ENCODE measurements around the gene FKBP2.

FKBP2 gene

DNA sequence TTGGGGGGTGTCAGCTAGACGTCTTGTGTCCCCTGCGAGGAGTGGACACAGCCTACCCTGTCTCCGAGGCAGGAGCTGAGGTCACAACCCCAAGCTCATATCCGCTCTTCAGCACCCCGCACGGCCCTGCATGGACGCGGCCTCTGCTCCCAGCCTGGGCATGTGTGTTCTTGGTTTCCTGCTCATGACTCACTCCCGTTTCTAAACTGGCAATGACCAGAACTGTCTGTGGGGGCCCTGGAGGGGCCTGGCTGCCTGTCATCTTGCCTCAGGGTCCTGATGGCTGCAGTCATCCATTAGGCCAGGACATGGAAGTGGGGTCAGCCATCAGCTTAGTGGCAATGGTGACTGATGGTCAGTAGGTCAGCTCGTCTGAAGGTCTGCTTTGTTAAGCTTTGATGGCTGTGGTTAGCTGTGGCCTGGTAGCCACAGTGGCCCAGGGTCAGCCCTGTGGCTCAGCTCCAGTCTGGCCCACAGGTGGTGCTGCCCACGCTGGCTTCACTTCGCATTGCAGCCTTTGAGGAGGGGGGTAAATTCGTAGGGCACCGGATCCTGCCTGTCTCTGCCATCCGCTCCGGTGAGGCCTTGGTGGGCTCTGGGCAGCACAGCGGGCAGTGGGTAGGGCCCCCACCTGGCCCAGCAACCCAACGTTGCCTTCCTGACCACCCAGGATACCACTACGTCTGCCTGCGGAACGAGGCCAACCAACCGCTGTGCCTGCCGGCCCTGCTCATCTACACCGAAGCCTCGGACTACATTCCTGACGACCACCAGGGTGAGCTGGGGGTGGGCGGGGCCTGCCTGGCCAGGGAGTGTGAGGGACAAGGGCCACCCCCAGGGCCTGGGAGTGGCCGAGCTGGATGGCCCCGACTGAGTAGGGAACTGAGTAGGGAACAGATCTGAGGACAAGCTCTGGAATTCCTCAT is 22.4 kb downstream of the FKBP2 start:
- DNase-seq (ENCODE audit: low read depth, low spot score) = no peak

DNA sequence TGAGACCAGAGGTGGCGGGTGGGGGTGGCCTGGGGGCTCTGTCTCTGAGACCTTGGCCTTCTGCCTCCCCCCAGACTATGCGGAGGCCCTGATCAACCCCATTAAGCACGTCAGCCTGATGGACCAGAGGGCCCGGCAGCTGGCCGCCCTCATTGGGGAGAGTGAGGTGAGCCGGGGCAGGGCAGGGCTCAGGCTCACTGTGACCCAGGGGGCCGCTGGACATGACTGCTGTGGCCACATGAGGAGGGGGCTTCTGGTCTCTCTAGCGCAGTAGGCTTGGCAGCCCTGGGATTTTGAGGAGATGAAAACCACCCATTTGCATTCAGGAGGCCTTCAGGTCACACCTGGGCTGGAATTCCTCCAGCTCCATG is 23.0 kb downstream of the FKBP2 start:
- DNase-seq (ENCODE audit: low read depth, low spot score) = no peak

DNA sequence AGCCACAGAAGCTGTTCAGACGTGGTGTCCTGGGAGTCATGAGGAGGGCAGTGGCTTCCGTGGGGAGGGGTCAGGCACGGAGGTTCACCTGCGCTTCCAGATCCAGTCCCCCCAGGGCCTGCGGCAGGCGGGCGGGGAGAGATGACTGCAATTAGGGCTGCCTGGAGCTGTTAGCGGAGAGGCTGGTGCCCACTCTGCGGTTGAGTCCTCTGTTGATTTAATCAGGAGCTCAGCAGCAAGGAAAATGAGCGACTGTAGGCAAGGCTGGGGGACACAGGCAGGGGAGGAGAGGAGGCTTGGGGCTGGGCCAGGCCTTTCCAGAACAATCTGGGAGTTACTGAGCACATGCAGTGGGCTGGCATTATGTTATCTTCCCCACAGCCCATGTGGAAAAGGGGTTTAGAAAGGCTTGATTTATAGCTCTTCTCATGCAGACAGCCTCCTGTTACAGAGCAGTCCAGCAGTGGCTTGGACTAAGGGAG is 23.5 kb downstream of the FKBP2 start:
- no peak for DNase-seq (ENCODE audit: low read depth, low spot score)

DNA sequence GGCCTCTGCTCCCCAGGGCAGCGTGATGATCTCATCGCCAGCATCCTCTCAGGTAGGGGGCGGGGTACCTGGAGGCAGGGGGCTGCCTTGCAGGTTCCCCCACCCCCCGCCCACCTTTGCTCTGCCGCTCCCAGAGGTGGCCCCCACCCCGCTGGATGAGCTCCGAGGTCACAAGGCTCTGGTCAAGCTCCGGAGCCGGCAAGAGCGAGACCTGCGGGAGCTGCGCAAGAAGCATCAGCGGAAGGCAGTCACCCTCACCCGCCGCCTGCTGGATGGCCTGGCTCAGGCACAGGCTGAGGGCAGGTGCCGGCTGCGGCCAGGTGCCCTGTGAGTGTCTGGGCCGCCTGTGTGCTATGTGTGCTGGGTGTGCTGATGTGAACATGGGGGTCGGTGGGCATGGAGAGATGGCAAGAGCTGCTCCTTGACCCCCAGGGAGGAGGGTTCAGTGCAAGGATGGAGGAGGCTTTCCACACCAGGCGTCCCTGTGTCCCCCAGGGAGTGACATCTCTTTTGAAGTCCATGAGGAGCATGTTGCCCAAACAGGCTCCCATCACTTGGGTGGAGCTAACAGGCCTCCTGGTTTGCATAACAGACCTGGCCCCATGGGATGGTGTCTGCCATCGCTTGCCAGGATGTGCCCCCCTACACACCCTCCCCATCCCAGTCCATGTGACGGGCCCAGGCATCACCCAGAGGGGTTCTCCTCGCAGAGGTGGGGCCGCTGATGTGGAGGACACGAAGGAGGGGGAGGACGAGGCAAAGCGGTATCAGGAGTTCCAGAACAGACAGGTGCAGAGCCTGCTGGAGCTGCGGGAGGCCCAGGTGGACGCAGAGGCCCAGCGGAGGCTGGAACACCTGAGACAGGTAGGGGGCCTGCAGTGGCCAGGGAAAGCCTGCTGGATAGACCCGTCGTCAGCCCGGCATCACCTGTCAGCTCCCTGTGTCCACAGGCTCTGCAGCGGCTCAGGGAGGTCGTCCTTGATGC is 24.6 kb downstream of the FKBP2 start:
- DNase-seq (ENCODE audit: low read depth, low spot score) = no peak

DNA sequence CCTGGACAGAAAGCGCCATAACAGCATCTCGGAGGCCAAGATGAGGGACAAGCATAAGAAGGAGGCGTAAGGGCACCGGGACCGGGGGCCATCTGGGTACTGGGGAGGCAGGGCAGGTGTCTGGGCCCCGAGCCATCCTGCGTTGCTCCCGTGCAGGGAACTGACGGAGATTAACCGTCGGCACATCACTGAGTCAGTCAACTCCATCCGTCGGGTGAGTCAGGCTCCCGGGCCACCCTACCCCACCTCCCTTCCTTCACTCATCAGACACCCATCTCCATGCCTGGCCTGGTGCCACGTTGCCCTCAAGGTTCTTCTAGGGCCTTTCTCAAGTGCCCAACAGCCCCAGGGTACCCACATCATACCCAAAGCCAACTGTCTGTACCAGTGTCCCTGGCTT is 25.4 kb downstream of the FKBP2 start:
- no peak for DNase-seq (ENCODE audit: low read depth, low spot score)

DNA sequence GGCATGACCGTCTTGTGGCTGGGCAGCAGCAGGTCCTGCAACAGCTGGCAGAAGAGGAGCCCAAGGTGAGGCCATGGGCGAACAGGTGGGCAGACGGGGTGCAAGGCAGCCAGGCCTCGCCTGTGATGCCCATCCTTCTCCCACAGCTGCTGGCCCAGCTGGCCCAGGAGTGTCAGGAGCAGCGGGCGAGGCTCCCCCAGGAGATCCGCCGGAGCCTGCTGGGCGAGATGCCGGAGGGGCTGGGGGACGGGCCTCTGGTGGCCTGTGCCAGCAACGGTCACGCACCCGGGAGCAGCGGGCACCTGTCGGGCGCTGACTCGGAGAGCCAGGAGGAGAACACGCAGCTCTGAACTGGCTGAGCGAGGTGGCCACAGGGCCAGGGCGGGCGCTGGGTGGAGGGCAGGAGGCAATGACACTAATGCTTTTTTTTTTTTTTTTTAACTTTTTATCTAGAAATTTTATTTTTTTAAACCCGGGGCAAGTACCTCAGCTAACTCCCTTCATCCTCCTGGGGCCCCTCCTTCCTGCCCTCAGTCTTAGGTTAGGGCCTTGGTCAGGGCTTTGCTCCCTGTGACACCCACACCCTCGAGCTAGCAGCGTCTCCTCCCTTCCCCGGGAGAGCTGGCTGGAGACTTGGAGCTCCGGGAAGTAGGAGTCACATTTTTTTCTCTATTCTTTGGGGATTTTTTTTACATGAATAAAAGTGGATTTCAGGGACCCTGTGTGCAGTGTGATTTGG is 26.5 kb downstream of the FKBP2 start:
- no peak for DNase-seq (ENCODE audit: low read depth, low spot score)

DNA sequence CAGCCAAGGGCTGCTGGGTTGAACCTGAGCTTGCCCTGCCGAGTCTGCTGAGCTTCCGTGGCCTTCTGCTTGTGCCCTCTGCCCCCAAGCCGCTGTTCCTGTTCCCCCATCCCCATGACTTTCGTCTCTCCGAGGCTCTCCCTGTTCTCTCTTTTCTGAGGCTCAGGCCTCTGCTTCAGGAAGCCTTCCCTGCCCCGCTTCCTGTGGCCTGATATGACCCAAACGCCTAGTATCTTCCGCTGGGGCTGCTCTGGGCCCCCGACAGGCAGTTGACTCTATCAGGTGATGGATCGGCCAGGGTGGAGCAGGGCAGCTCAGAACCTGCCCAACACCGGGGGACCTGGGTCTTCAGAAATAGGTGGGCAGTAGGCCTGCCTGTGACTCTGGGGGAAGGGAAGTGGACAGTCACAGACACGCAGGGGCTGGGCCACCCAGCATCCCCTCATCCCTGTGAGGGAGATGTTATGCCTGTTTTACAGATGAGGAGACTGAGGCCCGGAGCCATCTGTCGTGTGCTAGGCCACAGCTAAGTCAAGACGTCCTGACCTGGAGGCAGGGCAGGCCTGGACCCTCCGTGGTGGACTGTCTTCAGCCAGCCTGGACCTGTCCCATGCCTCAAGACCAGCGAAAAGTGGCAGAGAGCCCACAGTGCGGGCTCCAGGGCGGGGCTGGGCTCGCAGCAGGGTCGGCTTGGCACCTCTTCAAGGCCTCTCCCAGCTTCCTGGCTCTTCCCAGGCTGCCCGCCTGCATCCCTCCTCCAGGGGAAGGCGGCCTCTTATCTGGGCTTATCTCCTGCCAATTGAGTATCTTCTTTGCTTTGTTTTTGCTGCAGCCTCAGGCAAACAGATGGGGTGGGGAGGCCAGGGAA is 27.4 kb downstream of the FKBP2 start:
- DNase-seq (ENCODE audit: low read depth, low spot score) = no peak

DNA sequence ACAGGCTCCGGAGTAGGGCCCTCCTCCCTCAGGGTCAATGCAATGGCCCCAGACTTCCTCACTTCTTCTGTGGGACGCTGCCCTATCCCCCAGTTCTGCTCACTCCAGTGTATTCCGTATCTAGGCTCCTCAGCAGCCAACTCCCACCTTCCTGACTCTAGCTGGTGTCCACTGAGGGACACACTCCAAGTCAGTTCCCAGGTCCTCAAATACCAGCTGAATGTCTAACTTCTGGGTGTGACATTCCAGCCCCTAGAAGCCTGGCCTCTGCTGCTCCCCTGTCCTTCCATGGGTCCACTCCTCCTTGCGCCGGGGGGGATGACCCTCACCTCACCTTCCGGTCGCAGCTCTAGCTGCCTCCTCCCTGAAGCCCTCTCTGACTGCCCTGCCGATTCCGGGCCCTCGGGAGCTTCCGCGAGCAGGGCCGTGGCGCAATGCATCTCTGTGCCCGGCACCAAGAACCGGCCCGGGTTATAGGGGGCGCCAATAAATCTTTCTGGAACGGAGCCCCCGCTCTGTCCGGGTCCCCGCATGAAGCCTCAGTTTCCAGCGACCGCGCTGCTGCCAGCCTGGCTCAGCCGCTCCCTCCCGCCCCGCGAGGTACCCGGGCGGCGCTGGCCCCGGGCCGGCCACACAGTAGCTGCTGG is 28.1 kb downstream of the FKBP2 start:
- DNase-seq (ENCODE audit: low read depth, low spot score) = no peak

DNA sequence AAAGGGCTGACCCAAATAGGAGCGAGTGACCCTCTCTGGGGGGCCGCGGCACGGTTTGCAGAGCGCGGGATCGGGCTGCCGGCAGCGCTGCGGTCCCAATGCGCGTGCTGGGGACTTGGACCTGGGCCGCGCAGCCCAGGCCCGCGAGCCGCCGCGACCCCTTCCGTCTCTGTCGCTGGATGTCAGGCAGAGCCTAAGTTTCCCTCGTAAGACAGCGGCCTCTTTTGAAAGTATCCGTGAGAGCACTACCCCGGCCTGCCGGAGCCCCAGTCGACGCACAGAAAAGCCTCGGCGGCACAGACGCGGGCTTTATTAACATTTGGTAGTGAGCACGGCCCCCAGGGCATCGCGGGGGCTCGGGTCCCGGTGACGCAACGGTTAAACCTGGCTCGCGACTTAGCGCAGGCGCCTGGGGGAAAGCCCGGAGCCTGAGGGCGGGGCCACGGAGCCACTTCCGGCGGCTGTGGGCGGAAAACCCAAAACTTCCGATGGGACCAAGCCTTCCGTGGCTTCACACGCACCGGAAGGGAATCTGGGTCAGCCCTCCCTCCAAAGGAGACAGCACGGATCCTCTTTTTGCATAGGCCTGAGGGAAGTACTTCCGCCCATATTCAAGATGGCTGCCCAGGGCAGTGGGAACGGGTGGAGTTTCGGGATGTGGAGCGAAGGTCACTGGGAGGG is 28.8 kb downstream of the FKBP2 start:
- peak; percentile 96 for DNase-seq (ENCODE audit: low read depth, low spot score)

DNA sequence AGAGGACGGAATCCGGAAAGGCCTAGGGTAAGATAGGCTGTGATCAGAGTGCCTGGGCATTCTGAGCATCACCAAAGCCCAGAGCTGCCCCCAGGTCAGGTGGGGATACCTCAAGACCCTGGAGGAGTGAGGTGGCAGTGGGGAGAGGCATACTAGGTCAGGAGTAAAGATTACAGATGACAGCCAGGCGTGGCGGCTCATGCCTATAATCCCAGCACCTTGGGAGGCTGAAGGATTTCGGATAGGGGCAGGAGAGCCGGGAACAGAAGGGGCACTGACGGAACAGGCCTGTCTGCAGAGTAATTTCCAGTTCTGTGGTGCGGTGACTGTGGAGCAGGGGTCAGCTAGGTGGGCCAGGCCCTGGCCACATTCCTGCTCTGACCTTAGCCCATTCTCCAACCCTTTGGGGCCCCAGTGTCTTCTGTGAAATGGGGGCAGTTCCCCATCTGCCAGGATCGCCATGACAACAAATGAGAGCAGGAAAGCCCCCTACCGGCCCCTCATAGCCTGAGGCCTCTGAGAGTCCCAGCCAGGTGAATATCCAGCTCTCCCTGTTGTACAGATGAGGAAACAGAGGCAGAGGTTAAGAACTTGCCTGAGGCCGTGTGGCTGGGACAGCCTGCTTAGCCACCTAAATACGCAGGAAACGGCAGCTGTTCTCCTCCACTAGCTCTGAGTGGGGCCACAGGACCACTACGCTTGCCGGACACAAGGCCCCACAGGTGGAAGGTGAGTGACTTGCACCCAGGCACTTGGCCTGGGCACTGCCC is 34.3 kb downstream of the FKBP2 start:
- no peak for DNase-seq (ENCODE audit: low read depth, low spot score)

DNA sequence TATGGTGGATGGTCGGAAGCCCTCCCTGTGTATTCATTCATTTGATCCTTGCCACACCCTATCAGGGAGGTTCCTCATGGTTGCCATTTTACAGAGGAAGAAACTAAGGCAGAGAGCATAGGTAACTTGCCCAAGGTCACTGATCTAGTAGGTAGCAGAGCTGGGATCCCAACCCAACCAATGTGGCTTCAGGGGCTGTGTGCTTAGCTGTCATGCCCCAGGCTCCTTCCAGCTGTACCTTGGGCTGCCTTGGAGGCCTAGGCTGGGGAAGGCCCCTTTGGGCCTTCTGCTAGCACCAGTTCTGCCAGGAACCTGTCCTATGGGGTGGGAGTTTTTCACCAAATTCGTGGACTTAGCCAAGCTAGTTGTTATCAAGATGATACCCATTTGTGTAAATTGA is 34.9 kb downstream of the FKBP2 start:
- DNase-seq (ENCODE audit: low read depth, low spot score) = no peak

DNA sequence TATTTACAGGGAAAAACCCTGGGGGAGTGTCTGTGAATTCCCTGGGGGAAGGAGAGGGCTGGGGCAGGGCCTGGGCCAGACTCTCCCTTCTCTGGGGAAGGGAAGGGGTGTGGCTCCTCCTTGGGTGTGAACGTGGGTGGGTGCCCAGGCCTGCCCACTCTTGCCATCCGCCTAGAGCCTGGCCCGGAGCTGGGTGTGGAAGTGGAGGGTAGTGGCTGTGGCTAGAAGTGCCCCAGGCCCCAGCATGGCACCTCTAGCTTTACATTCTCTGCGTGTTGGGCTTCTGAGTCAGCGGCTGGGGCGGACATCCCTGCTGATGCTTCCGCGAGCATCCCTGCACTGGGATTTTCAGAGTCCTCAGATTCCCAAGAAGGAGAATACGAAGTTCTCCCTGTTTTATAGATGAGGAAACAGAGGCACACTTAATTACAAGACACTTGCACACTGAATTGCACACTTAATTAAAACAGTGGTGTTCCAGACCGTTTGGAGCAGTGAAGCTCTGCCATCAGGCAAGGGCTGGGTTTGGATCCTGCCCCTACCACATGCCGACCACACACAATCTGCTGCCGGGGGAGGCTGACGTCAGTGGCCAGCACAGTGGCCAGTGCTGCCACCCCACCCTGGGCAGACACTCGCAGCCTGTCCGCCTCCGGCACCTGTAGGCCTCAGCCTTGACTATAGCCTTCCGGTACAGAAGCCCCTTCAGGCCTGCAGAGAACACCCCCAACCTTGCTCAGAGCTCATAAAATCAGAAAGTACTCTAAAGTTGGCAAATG is 35.9 kb downstream of the FKBP2 start:
- no peak for DNase-seq (ENCODE audit: low read depth, low spot score)

DNA sequence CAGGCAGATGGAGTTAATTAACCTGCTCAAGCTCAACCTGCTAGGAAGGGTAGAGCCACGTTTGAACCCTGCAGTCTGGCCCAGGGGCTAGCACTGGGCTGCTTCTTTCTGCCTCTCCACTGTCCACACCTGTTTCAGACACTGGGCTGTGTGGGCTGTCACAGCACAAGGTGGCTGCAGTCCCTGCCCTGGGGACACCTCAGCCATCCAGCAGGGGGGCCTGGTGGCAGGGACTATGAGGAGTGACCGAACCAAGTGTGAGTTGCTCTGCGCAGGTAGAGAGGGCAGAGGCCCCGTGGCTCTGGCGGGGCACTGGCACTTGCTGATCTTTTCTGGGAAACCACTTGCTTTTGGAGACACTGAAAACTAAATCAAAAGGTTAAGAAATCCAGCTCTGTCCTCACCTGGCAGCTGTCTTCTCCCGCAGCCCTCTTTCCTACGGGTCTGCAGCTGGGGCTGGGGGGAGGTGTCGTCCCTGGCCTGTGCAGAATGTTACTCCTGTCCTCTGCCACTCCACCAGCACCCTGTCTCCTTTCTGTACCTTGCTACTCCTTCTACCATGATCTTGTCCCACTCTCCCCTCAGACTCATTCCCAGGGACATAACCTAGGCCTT is 37.8 kb downstream of the FKBP2 start:
- DNase-seq (ENCODE audit: low read depth, low spot score) = no peak

DNA sequence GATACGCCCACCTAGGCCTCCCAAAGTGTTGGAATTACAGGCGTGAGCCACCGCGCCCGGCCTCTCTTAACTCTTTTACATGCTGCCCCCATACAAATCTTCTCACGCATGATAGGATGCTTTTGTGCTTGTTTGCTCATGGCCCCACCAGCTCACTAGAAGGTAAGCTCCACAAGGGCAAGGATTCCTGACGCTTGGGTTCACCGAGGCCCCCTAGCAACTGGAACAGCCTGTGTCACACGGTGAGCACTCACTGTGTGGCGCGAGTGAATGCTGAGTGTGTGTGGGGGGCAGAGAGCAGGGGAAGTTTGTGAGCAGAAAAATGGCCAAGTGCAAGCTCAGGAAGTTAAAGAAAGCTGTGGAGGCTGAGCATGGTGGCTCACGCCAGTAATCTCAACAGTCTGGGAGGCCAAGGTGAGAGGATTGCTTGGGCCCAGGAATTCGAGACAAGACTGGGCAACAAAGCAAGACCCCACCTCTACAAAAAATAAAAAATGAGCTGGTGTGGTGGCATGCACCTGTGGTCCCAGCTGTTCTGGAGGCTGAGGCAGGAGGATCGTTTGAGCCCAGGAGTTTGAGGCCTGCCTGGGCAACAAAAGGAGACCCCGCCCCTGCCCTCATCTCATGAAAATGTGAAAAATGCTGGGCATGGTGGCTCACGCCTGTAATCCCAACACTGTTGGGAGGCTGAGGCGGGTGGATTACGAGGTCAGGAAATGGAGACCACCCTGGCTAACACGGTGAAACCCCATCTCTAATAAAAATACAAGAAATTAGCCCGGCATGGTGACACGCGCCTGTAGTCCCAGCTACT is 41.3 kb downstream of the FKBP2 start:
- no peak for DNase-seq (ENCODE audit: low read depth, low spot score)

DNA sequence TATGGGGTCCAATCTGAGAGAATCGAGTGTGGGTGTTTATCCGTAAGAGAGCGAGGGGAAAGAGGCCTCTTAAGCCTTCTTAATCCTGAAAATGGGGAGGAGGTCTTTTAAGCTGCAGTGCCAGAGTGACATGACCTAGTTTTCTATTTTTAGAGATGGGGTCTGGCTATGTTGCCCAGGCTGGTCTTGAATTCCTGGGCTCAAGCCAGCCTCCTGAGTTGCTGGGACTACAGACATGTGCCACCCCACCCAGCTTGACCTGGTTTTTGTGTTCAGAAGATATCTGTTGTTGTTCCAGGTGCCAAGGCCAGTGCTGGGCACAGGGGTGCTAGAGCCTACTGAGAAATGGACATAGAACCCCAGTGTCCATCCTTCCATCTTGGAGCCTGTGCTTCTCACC is 42.2 kb downstream of the FKBP2 start:
- DNase-seq (ENCODE audit: low read depth, low spot score) = no peak

DNA sequence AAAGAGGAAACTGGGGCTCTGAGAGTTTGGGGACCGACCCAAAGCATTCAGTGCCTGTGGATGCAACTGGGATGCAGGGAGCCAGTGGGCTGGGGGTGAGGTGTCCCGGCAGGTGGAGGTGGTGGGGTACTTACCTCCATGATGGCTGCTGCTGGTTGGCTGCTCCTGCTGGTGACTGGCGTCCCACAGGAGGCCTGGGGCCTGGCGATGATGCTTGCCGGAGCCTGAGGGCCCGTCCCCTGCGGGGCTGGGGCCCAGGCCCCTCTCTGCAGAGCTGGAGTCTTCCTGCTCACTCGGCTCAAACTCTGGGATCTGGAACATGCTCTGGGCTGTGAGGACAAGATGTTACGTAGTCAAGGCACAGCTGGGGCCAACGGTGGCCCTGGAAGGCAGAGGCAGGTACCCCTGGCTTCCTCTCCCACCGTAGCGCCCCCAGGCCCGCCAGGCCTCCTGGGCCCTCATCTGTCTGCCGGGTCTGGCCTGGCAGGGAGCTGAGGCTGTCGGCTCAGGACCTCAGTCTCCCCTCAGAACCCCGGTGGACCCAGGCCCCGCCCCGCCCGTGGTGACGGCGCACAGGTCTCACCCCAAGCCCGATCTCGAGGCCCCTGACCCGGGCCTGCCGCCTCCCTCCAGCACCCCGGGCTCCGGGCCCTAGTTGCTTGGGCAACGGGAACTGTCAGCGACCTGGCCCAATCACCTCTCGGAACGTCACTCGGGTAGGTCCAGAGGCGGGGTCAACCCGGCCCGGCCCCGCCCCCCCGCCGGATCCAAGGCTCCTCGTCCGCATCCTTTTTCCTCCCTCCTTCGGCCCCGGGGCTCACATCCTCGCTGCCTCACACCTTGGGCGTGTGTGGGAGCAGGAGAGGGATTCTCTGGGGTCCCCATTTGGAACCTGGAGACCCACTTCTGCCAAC is 43.4 kb downstream of the FKBP2 start, which contains the start of gene BAD:
Gene BAD, minus strand, starts transcription at position 618 of the 914 bp plus-strand sequence. Its CDS starts 297 bp downstream, at position 321.
- peak; percentile 86 for DNase-seq (ENCODE audit: low read depth, low spot score)

Measured in activated CD4-positive, CD25-positive, alpha-beta regulatory T cell treated with anti-CD3 and anti-CD28 coated beads, Interleukin-2, amount 50 U/mL, for 16 hours (primary cell).